ENCODE results near the gene FOXE3.

DNA sequence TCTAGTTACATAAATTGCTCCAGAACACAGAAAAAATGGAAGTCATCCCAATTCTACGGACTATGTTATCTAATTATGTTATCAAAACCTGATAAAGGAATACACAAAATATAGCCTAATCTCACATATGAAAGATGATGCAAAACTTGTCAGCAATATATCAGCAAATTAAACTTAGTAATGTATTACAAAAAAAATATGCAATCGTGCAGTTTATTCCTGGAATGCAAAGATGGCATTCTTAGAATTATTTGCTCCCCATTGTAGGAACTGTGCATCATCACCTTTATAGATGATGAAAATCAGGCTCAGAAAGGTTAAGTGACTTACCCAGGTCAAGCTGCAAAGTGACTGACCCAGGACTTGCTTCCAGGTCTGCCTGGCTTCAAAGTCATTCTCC, 7.8 kb downstream of the FOXE3 start:
- TF ChIP-seq, protein P1, sequence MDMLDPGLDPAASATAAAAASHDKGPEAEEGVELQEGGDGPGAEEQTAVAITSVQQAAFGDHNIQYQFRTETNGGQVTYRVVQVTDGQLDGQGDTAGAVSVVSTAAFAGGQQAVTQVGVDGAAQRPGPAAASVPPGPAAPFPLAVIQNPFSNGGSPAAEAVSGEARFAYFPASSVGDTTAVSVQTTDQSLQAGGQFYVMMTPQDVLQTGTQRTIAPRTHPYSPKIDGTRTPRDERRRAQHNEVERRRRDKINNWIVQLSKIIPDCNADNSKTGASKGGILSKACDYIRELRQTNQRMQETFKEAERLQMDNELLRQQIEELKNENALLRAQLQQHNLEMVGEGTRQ (IDR thresholded peaks at IDR 0.05) = no peak
- TF ChIP-seq, protein P2, sequence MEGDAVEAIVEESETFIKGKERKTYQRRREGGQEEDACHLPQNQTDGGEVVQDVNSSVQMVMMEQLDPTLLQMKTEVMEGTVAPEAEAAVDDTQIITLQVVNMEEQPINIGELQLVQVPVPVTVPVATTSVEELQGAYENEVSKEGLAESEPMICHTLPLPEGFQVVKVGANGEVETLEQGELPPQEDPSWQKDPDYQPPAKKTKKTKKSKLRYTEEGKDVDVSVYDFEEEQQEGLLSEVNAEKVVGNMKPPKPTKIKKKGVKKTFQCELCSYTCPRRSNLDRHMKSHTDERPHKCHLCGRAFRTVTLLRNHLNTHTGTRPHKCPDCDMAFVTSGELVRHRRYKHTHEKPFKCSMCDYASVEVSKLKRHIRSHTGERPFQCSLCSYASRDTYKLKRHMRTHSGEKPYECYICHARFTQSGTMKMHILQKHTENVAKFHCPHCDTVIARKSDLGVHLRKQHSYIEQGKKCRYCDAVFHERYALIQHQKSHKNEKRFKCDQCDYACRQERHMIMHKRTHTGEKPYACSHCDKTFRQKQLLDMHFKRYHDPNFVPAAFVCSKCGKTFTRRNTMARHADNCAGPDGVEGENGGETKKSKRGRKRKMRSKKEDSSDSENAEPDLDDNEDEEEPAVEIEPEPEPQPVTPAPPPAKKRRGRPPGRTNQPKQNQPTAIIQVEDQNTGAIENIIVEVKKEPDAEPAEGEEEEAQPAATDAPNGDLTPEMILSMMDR (IDR thresholded peaks at IDR 0.05) = no peak
- TF ChIP-seq EP300 (IDR thresholded peaks at IDR 0.05) (no peak), POLR2A (IDR thresholded peaks at IDR 0.05; ENCODE audit: low read length) (no peak), SMC3 (IDR thresholded peaks at IDR 0.05) (no peak), HOXB5 (CRISPR knock-in tag; IDR thresholded peaks at IDR 0.05) (no peak), RAD21 (conservative IDR thresholded peaks at IDR 0.05 in 1 of 2, IDR thresholded peaks at IDR 0.05 in 1 of 2) (no peak), RNF2 (IDR thresholded peaks at IDR 0.05; ENCODE audit: borderline replicate concordance, low read depth) (no peak), KDM5A (IDR thresholded peaks at IDR 0.05) (no peak), BHLHE40 (IDR thresholded peaks at IDR 0.05; ENCODE audit: low read depth, low read length) (no peak)
- TF ChIP-seq, protein P3, sequence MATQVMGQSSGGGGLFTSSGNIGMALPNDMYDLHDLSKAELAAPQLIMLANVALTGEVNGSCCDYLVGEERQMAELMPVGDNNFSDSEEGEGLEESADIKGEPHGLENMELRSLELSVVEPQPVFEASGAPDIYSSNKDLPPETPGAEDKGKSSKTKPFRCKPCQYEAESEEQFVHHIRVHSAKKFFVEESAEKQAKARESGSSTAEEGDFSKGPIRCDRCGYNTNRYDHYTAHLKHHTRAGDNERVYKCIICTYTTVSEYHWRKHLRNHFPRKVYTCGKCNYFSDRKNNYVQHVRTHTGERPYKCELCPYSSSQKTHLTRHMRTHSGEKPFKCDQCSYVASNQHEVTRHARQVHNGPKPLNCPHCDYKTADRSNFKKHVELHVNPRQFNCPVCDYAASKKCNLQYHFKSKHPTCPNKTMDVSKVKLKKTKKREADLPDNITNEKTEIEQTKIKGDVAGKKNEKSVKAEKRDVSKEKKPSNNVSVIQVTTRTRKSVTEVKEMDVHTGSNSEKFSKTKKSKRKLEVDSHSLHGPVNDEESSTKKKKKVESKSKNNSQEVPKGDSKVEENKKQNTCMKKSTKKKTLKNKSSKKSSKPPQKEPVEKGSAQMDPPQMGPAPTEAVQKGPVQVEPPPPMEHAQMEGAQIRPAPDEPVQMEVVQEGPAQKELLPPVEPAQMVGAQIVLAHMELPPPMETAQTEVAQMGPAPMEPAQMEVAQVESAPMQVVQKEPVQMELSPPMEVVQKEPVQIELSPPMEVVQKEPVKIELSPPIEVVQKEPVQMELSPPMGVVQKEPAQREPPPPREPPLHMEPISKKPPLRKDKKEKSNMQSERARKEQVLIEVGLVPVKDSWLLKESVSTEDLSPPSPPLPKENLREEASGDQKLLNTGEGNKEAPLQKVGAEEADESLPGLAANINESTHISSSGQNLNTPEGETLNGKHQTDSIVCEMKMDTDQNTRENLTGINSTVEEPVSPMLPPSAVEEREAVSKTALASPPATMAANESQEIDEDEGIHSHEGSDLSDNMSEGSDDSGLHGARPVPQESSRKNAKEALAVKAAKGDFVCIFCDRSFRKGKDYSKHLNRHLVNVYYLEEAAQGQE (IDR thresholded peaks at IDR 0.05) = no peak

All from A549 (cell line).